GM08714 (cell line): ENCODE results near the gene PRMT1.

Experiments
- H3K4me3 ChIP-seq: fragments of 200-500 bp; sonication (Bioruptor generic); 2 replicates; pipeline ENCODE4 v1.5.1; 2014; ENCODE audit warnings: mild to moderate bottlenecking, low read length, inconsistent platforms
- ZNF274 ChIP-seq: IDR thresholded peaks from 2 replicates; pipeline ENCODE4 v1.6.1; 2012; ENCODE audit warnings: mild to moderate bottlenecking, low read depth, low read length

PRMT1 gene

DNA sequence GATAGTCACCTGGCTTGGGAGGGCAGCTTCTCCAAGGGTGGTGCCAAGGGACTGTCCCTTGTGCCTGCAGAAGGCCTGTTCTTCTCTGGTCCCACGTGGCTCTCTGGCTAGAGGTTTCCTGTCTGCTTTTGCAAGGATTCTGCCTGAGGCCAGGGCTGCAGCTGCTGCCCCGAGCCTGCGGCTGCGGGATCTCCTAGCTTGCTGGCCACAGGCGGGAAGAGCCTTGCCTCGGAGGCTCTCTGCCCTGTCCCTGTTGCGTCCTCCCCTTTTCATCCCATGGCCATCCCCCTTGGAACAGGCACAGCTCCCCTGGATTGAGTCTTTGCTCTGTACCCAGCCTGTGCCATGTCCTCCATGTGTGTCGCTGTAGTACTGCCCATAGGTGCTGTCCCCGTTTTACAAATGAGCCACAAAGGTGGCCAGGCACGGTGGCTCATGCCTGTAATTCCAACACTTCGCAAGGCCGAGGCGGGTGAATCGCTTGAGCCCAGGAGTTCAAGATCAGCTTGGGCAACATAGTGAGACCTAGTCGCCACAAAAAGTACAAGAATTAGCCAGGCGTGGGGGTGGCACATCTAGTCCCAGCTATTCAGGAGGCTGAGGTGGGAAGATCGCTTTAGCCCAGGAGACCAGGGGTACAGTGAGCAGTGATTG is 20.5 kb upstream of the PRMT1 start:
- H3K4me3 ChIP-seq: no peak overlapping the region

GRCh38 chr19:49657493-49658138 is 19.5 kb upstream of the PRMT1 start:
- TF ChIP-seq ZNF274: no peak

More for the DNA sequence above, 20.5 kb upstream of the PRMT1 start:
- no peak for TF ChIP-seq ZNF274

GRCh38 chr19:49658139-49658517 is 18.9 kb upstream of the PRMT1 start:
- no peak overlapping the region for H3K4me3 ChIP-seq
- no peak for TF ChIP-seq ZNF274

More at GRCh38 chr19:49657493-49658138, 19.5 kb upstream of the PRMT1 start:
- H3K4me3 ChIP-seq: no peak overlapping the region

DNA sequence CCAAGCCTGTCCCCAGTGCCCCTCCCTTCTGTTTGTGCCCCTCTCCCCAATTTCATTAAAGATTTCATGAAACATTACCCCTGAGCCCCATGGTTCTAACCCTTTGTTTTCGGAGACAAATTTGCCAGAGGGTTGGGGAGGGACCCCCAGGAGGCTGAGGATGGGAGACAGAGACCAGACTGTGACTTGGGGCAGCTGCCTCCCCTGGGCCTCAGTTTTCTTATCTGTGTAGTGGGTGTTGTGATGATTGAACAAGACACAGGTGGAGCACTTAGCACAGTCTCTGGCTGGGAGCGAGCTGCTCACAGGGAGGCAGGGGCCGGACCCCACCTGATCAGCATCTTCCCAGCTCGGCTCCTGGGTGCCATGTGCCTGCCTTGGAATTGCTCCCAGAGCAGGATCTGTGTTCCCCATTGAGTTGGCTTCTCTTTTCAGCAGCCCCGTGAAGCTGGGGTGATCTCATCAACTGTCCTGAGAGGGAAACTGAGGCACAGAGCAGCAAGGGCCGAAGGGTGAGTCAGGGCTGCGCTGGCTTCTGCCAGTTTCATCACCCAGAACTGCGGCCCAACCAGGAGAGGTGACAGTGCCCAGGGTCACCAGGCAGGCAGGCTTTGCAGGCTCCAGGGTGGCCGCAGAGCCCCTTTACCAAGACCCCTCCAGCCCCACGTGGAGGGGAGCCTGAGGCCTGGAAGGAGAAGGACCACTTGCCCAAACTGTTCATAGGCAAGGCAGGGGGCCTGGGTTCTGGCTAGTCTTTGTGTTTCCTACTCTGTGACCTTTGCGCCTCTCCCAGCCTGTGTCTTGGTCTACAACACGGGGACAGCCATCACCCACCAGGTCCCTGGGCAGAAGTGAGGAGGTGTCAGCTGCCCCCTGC is 18.3 kb upstream of the PRMT1 start:
- H3K4me3 ChIP-seq: no peak overlapping the region
- no peak for TF ChIP-seq ZNF274

- TF ChIP-seq ZNF274: no peak
Measured at GRCh38 chr19:49660338-49660961, 16.6 kb upstream of the PRMT1 start.

GRCh38 chr19:49662011-49662410 is 15.1 kb upstream of the PRMT1 start:
- TF ChIP-seq ZNF274: no peak
- no peak overlapping the region for H3K4me3 ChIP-seq

More at GRCh38 chr19:49660338-49660961, 16.6 kb upstream of the PRMT1 start:
- H3K4me3 ChIP-seq: no peak overlapping the region

- H3K4me3 ChIP-seq: no peak overlapping the region; the same call in 1 of the 2 replicates
- TF ChIP-seq ZNF274: no peak
Measured at GRCh38 chr19:49663224-49663623, 13.8 kb upstream of the PRMT1 start.

- TF ChIP-seq ZNF274: no peak
- H3K4me3 ChIP-seq: peak overlapping the region; percentile 87
Measured at GRCh38 chr19:49664171-49665035, 12.7 kb upstream of the PRMT1 start.

GRCh38 chr19:49665036-49665350 is 12.1 kb upstream of the PRMT1 start:
- TF ChIP-seq ZNF274: no peak
- peak overlapping the region; percentile 87 for H3K4me3 ChIP-seq

GRCh38 chr19:49665351-49666119 is 11.5 kb upstream of the PRMT1 start, which contains the start of the genes BCL2L12 and IRF3:
TSS of gene BCL2L12 (plus strand) at chr19:49665933. CDS start at chr19:49666693, 760 bp downstream.
TSS of gene IRF3 (minus strand) at chr19:49665857. CDS start at chr19:49664838, 1,019 bp downstream.
- TF ChIP-seq ZNF274: no peak
- peak within 1 kb of the TSS; percentile 87 for H3K4me3 ChIP-seq

- no peak for TF ChIP-seq ZNF274
- H3K4me3 ChIP-seq: peak overlapping the region; percentile 87
Measured at GRCh38 chr19:49666120-49666444, 11.0 kb upstream of the PRMT1 start.

DNA sequence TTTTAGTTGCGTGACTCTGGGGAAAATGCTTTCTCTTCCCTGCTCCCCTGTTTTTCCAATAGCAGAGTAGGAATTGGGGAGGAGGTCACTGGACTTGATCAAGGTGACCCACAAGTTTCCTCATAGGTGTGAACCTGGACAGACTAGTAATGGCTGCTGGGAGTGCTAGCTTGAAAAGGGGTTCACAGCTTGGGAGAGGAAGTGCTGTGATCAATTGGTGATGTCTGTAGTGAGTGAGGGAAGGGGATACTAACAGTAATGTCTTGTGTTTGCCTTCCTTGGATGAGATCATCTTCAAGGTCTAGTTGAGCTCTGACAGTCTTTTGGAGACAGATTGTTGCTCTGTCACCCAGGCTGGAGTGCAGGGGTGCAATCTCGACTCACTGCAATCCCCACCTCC is 9.6 kb upstream of the PRMT1 start:
- H3K4me3 ChIP-seq: no peak overlapping the region
- no peak for TF ChIP-seq ZNF274

- TF ChIP-seq ZNF274: no peak
- no peak overlapping the region for H3K4me3 ChIP-seq
Measured at GRCh38 chr19:49669516-49669915, 7.6 kb upstream of the PRMT1 start.
